ENCODE data around the gene ARFGAP1.

ARFGAP1 gene

DNA sequence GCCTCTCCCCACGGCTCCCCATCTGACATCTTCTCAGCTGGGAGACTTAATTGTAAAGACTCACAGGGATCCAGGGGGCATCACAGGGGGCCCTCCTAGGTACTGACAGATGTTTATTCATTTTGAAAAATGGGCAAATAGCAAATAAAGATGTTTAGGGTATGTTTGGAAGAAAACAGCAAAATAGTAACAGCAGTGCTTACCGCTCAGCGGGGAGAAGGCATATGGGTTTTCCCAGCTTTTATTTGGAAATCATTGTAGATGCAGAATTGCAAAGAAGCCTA lies 39.6 kb upstream of the ARFGAP1 start:
- H3K27ac ChIP-seq = no peak overlapping the region
- TF ChIP-seq, protein P1, sequence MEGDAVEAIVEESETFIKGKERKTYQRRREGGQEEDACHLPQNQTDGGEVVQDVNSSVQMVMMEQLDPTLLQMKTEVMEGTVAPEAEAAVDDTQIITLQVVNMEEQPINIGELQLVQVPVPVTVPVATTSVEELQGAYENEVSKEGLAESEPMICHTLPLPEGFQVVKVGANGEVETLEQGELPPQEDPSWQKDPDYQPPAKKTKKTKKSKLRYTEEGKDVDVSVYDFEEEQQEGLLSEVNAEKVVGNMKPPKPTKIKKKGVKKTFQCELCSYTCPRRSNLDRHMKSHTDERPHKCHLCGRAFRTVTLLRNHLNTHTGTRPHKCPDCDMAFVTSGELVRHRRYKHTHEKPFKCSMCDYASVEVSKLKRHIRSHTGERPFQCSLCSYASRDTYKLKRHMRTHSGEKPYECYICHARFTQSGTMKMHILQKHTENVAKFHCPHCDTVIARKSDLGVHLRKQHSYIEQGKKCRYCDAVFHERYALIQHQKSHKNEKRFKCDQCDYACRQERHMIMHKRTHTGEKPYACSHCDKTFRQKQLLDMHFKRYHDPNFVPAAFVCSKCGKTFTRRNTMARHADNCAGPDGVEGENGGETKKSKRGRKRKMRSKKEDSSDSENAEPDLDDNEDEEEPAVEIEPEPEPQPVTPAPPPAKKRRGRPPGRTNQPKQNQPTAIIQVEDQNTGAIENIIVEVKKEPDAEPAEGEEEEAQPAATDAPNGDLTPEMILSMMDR (IDR thresholded peaks at IDR 0.05; ENCODE audit: low read depth, low read length) = no peak
- H3K27me3 ChIP-seq (ENCODE audit: insufficient read depth, low read depth, severe bottlenecking) = no peaks in the 10 kb centered on the region
- no peak for DNase-seq
- H3K9me3 ChIP-seq (ENCODE audit: severe bottlenecking) = no peaks in the 10 kb centered on the region
- H3K36me3 ChIP-seq = no peaks in the 10 kb centered on the region
- H3K4me3 ChIP-seq (ENCODE audit: low read depth, low read length) = no peak overlapping the region

DNA sequence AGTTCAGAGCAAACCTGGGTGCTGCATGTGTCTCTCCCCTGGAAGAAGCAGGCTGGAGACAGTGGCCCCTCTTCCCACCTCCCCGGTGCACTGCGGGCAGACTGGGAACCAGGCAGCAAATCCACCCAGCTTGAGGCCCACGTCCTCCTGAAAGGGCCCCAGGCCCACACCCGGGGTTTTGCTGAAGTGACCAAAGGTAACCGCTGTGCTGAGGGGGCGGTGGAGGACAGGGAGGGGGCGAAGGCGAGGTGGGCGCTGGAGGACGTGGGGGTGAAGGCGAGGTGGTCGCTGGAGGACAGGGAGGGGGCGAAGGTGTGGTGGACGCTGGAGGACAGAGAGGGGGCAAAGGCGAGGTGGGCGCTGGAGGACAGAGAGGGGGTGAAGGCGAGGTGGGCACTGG lies 38.7 kb upstream of the ARFGAP1 start:
- TF ChIP-seq, protein P1 (IDR thresholded peaks at IDR 0.05; ENCODE audit: low read depth, low read length) = no peak
- no peak overlapping the region for H3K27ac ChIP-seq
- no peak overlapping the region for H3K4me3 ChIP-seq (ENCODE audit: low read depth, low read length)
- no peaks in the 10 kb centered on the region for H3K9me3 ChIP-seq (ENCODE audit: severe bottlenecking)
- H3K36me3 ChIP-seq = no peaks in the 10 kb centered on the region
- no peak for DNase-seq
- no peaks in the 10 kb centered on the region for H3K27me3 ChIP-seq (ENCODE audit: insufficient read depth, low read depth, severe bottlenecking)

- H3K36me3 ChIP-seq = no peaks in the 10 kb centered on the region
- no peak overlapping the region; the same call in 1 of the 2 replicates for H3K27ac ChIP-seq
- no peak overlapping the region for H3K4me3 ChIP-seq (ENCODE audit: low read depth, low read length)
- TF ChIP-seq, protein P1 (IDR thresholded peaks at IDR 0.05; ENCODE audit: low read depth, low read length) = peak; percentile 86
- peak; percentile 77 for DNase-seq
- no peaks in the 10 kb centered on the region for H3K27me3 ChIP-seq (ENCODE audit: insufficient read depth, low read depth, severe bottlenecking)
- no peaks in the 10 kb centered on the region for H3K9me3 ChIP-seq (ENCODE audit: severe bottlenecking)
These were observed 37.8 kb upstream of the ARFGAP1 start for GRCh38 chr20:63234693-63235398.

DNA sequence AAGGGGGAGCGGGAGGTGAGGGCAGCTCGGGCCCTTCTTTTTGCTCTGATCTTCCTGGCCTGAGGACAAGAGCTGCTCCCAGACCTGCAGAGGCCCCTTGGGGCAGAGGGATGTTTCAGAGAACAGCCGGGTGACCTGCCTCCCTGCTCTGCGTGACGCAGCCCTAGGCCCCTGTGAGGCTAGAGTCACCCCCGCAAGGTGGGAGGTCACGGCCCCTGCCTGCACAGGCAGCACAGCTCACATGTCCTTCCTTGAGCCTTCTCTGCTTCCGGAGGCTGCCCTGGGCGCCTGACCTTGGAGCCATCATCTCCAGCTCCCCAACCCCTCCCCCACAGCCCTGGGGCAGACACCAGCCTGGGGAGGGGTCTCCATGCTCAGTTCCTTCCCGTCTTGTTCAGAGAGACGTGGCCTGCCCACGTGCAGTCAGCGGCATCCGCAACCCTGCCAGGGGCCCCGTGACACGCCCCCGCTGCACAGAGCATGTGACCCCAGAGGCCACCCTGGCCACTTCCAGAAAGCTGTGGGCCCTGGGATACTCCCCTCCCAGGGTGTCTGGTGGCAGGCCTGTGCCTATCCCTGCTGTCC lies 37.1 kb upstream of the ARFGAP1 start, which contains the start of gene BIRC7:
Gene BIRC7, plus strand, starts transcription at position 507 of the 585 bp plus-strand sequence. CDS start 192 bp downstream, outside the sequence.
- no peak within 1 kb of the TSS for H3K27ac ChIP-seq
- no peak within 1 kb of the TSS for H3K4me3 ChIP-seq (ENCODE audit: low read depth, low read length)

GRCh38 chr20:63236116-63236837 lies 36.3 kb upstream of the ARFGAP1 start:
- no peak overlapping the region for H3K27ac ChIP-seq
- TF ChIP-seq, protein P1 (IDR thresholded peaks at IDR 0.05; ENCODE audit: low read depth, low read length) = no peak
- no peak for DNase-seq
- H3K9me3 ChIP-seq (ENCODE audit: severe bottlenecking) = no peaks in the 10 kb centered on the region
- no peak overlapping the region for H3K4me3 ChIP-seq (ENCODE audit: low read depth, low read length)
- H3K36me3 ChIP-seq = no peaks in the 10 kb centered on the region
- no peaks in the 10 kb centered on the region for H3K27me3 ChIP-seq (ENCODE audit: insufficient read depth, low read depth, severe bottlenecking)

More for the DNA sequence above, 37.1 kb upstream of the ARFGAP1 start, which contains the start of gene BIRC7:
- H3K9me3 ChIP-seq (ENCODE audit: severe bottlenecking) = no peaks in the 10 kb centered on the region
- no peaks in the 10 kb centered on the region for H3K27me3 ChIP-seq (ENCODE audit: insufficient read depth, low read depth, severe bottlenecking)
- no peaks in the 10 kb centered on the region for H3K36me3 ChIP-seq
- TF ChIP-seq, protein P1 (IDR thresholded peaks at IDR 0.05; ENCODE audit: low read depth, low read length) = no peak
- DNase-seq = no peak

Data from WERI-Rb-1 (cell line).